GM23248 (cell line): Measurements from ENCODE around the gene HIP1.

Experiments used
- EZH2 ChIP-seq: fragments of 200-600 bp; sonication (generic); IDR thresholded peaks from 2 replicates; pipeline ENCODE4 v1.6.1; 2018; ENCODE audit warnings: antibody characterized with exemption, mild to moderate bottlenecking; ENCODE audit not compliant: insufficient read depth, poor library complexity, severe bottlenecking
- EZH2phosphoT487 ChIP-seq: fragments of 200-600 bp; sonication (generic); IDR thresholded peaks from 2 replicates; pipeline ENCODE4 v1.6.1; 2018; ENCODE audit warnings: antibody characterized with exemption, moderate library complexity, mild to moderate bottlenecking, low read depth; ENCODE audit not compliant: insufficient read depth

- TF ChIP-seq EZH2: no peak
- TF ChIP-seq EZH2phosphoT487: no peak
These were observed 23.7 kb upstream of the HIP1 start for GRCh38 chr7:75762350-75762917.
